SU-DHL-6 (cell line): ENCODE data around the gene CPA5.

Source experiments
- EZH2phosphoT487 ChIP-seq: fragments of 200-600 bp; sonication (generic), shearing (Covaris generic); conservative IDR thresholded peaks from 2 replicates; pipeline ENCODE4 v1.6.1; 2018; ENCODE audit warnings: mild to moderate bottlenecking, antibody characterized with exemption, low read length, moderate library complexity, mixed read lengths
- TF ChIP-seq, protein P1 (sequence below): fragments of 200-600 bp; sonication (generic); IDR thresholded peaks from one replicate; pipeline ENCODE4 v1.5.1; 2017; ENCODE audit warnings: antibody characterized with exemption, mild to moderate bottlenecking, low read length, moderate library complexity; ENCODE audit not compliant: insufficient read depth, poor library complexity, severe bottlenecking

DNA sequence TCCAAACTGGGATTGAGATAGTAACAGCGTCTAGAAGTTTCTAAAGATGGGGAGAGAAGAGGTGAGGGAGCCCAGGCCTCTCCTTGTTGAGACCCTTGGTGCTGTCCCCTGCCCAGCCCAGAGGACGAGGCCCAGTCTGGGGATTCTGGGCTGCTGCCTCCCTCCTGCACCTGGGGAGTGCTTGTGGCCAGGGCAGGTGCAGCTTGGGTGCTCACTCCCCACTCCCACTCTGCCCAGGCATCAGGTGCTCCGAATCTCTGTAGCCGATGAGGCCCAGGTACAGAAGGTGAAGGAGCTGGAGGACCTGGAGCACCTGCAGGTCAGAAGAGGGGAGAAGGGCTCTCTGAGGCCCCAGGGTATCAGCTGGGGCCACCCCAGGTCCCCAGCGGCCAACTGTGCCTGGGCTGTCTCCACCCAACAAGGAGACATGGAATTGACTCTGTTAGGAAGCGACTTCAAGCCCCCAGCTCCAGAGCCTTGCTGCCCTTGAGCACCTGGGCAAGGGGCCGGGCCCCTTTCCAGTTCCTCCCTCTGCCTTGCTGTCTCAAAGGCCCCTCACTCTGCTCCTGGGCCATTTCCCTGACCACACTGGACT, 36.3 kb downstream of the CPA5 start:
- TF ChIP-seq, protein P1, sequence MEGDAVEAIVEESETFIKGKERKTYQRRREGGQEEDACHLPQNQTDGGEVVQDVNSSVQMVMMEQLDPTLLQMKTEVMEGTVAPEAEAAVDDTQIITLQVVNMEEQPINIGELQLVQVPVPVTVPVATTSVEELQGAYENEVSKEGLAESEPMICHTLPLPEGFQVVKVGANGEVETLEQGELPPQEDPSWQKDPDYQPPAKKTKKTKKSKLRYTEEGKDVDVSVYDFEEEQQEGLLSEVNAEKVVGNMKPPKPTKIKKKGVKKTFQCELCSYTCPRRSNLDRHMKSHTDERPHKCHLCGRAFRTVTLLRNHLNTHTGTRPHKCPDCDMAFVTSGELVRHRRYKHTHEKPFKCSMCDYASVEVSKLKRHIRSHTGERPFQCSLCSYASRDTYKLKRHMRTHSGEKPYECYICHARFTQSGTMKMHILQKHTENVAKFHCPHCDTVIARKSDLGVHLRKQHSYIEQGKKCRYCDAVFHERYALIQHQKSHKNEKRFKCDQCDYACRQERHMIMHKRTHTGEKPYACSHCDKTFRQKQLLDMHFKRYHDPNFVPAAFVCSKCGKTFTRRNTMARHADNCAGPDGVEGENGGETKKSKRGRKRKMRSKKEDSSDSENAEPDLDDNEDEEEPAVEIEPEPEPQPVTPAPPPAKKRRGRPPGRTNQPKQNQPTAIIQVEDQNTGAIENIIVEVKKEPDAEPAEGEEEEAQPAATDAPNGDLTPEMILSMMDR: no peak
- TF ChIP-seq EZH2phosphoT487: no peak
